ENCODE data around the gene ARL1. TPM values are rescaled to one million over a fixed set of nuclear protein-coding genes. Genes with fewer than 3 reads are reported as not detected.

The ARL1 gene
- total and polyA plus RNA-seq, 2 of the 8 experiments (the other 6 are each of a cell fraction or from before 2014, with no cell fraction given): 28.9 to 75.2 TPM

Small RNA genes lying within 50 kb of the gene (small RNA-seq; reads per million reads assigned to genes)
- gene RF00019 (ENCODE audit: insufficient read depth): not detected
- not detected for gene RNU6-1068P (ENCODE audit: insufficient read depth)
- not detected for gene RPS27P23 (ENCODE audit: insufficient read depth)

Other genes starting within 250 kb of the ARL1 start
- gene SLC5A8, start 197.5 kb downstream of the ARL1 start, total RNA-seq (2021; fragmentation: NEBNext Ultra II Directional; extraction: Animal tissue kit (Norgen Biotek cat#: 25700)): 0.11 TPM in 1 of 2 replicates, not detected in the other
- 0.11 and 0.21 TPM in 2 replicates for gene SLC5A8, start 197.5 kb downstream of the ARL1 start, polyA plus RNA-seq (2011; rRNA removed)
- 43.7 and 48.4 TPM in 2 replicates for gene UTP20, start 127.7 kb downstream of the ARL1 start, total RNA-seq (2021; fragmentation: NEBNext Ultra II Directional; extraction: Animal tissue kit (Norgen Biotek cat#: 25700))
- gene UTP20, start 127.7 kb downstream of the ARL1 start, polyA plus RNA-seq (2011; rRNA removed): 6.6 and 8.5 TPM in 2 replicates
- not detected in 2 replicates for gene SPIC, start 67.6 kb upstream of the ARL1 start, total RNA-seq (2021; fragmentation: NEBNext Ultra II Directional; extraction: Animal tissue kit (Norgen Biotek cat#: 25700))
- not detected in 2 replicates for gene SPIC, start 67.6 kb upstream of the ARL1 start, polyA plus RNA-seq (2011; rRNA removed)
- not detected in 2 replicates for gene MYBPC1, start 187.2 kb upstream of the ARL1 start, total RNA-seq (2021; fragmentation: NEBNext Ultra II Directional; extraction: Animal tissue kit (Norgen Biotek cat#: 25700))
- not detected in 2 replicates for gene MYBPC1, start 187.2 kb upstream of the ARL1 start, polyA plus RNA-seq (2011; rRNA removed)